VCaP (cell line): ENCODE results near the gene TBC1D9.

ENCODE experiments used
- H3K27ac ChIP-seq: fragments of 450-650 bp; 2 replicates; pipeline ENCODE4 v1.5.1; 2017
- TF ChIP-seq, protein P1 (sequence below): fragments of 450-650 bp; conservative IDR thresholded peaks from 2 replicates; pipeline ENCODE4 v1.5.1; 2017; ENCODE audit warnings: mild to moderate bottlenecking, moderate library complexity

TBC1D9 gene

DNA sequence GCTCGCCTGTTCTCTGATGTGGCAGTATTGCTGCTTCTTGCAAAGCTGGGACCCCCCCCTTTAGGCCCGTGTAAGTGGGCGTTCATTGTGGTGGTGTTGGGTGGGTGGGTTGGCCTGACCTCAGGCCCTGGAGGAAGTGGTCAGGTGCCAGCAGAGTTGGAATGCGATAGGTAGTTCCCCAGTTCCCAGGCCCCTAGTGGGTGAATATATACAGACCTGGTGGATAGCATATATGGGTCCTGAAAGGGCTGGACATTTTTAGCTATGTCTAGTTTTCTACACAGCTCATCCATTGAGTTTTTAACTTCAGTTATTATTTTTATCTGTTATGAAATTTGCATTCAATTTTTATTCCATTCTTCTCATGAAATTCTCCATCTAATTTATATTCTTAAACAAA, 151.6 kb downstream of the TBC1D9 start:
- TF ChIP-seq, protein P1, sequence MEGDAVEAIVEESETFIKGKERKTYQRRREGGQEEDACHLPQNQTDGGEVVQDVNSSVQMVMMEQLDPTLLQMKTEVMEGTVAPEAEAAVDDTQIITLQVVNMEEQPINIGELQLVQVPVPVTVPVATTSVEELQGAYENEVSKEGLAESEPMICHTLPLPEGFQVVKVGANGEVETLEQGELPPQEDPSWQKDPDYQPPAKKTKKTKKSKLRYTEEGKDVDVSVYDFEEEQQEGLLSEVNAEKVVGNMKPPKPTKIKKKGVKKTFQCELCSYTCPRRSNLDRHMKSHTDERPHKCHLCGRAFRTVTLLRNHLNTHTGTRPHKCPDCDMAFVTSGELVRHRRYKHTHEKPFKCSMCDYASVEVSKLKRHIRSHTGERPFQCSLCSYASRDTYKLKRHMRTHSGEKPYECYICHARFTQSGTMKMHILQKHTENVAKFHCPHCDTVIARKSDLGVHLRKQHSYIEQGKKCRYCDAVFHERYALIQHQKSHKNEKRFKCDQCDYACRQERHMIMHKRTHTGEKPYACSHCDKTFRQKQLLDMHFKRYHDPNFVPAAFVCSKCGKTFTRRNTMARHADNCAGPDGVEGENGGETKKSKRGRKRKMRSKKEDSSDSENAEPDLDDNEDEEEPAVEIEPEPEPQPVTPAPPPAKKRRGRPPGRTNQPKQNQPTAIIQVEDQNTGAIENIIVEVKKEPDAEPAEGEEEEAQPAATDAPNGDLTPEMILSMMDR = no peak
- no peak overlapping the region for H3K27ac ChIP-seq

DNA sequence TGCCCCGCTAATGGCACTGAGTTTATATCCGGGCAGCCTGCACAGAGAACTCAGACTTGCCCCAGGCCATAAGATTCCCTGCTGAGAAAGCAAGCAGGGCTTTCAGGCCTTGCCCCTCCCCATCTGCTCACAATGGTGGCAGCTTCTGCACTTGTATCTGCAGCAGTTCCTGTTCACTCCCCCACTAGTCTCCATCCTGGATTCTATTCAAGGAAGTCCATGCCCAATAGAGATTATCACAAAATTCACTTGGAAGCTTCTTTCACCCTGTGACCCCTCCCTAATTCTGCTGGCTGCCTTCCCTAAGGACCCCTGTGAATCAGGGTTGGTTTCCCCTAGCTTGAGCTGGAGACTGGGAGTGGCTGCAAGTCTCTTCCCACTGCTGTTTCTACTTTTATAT, 152.9 kb downstream of the TBC1D9 start:
- TF ChIP-seq, protein P1 = no peak
- no peak overlapping the region for H3K27ac ChIP-seq

DNA sequence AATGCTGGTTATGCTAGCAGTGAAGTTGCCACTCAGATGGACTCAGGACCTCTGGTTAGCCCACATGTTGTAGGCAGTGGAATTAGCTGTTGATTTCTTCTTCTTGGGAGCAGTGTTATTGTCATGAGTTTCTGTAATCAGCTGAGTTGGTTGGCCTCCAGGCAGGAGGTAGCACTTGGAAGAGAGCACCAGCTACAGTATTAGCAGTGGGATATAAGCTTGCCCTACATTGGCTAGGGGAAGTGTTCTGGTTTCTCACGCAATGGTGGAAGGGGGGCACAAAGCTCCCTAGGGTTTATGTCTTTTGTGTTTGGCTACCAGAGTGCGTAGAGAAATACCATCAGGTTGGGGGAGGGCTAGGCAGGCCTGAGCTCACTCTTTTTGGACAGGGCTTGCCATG, 153.5 kb downstream of the TBC1D9 start:
- TF ChIP-seq, protein P1 = no peak
- no peak overlapping the region for H3K27ac ChIP-seq

DNA sequence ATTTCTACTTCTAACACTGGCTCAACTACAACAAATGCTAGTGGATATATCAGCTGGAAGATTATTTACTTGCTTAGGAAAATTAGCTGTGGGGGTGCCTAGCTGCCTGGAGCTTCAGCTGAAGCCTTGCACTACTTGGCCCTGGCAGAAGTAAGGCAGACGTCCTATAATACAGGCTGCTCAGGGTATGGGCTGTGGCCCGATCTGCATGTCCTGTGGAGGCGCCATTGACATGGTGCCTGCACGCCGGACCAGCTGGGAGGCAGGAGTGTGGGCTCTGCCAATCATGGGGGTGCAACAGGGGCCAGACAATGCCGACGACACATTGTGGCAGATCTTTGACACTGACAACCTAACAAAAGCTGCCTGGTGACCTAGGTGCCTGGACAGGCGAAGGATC, 155.8 kb downstream of the TBC1D9 start:
- TF ChIP-seq, protein P1 = no peak
- H3K27ac ChIP-seq = no peak overlapping the region

DNA sequence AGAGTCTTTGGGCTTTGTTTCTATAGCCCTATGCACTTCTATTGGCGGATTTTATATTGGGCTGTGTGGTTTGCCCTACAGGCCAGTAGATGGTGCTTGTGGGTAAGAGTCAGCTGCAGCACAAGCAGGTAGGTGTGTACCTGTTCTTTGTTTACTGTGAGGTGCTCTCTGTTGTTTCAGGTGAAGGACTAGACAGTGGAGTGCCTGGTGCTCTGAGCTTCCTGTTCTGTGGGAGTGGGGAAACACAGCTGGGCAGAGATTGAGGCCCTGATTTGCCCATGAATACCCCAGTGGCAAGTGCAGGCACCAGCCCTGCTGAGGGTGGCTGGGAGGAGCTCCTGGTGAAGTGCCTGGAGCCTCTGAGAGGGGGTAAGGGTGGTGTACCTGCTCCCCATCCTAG, 161.1 kb downstream of the TBC1D9 start:
- no peak overlapping the region for H3K27ac ChIP-seq
- TF ChIP-seq, protein P1 = peak; percentile 77

DNA sequence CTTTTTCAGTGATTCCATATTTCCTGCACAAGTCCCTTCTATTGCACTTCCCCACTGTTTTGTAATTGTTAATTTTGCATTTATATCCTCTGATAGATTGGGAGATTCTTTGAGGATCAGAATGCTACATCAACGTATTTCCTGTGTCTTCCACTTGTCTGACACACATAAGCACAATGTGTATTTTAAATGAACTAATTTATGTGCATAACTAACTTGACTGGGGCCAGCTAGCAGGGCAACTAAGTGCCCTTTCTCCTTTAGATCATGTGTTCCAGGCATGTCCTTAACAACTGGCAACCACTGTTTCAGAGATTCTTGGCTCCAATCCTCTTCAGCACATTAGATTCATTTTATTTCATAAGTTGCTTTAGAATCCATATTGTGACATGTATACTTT, 171.7 kb downstream of the TBC1D9 start:
- TF ChIP-seq, protein P1 = no peak
- no peak overlapping the region for H3K27ac ChIP-seq

DNA sequence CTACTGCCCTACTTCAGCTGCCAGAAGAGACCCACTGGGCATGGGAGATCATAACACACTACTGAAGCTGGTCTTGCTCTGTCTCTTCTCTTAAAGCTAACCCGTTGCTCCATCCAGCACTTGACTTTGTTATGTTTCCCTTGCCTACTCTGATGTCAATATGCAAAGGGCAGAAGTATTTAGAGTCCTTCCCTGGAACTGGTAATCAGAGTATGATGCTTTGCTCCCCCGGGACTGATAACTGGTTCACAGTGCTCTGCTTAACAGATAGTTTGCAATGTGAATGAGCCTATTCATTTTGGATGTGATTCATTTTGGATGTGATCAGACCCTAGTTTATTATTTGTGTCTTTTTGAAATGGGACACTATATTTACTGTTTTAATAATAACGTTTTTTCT, 175.1 kb downstream of the TBC1D9 start:
- H3K27ac ChIP-seq = no peak overlapping the region
- TF ChIP-seq, protein P1 = no peak

DNA sequence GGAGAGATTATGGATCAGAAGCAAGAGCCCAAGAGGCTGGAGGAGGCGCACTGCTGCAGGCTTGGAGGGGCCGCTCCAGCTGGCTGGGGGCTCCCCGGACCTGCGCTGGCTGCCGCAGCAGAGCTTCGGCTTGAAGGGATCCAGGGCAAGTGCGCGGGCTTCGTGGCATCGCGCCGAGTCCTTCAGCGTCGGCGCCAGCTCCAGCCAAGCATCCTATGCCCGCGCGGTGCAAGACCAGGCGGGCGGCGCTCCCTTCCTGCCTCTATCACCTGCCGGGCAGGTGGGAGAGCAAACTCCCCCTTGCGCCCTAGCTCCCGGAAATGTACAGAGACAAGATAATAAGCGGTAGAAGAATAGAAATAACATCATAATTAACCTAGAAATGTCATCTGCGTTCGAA, 176.9 kb downstream of the TBC1D9 start:
- no peak overlapping the region for H3K27ac ChIP-seq
- TF ChIP-seq, protein P1 = no peak
